ENCODE data around the gene HS6ST3.

GRCh38 chr13:96552559-96552958 is 462.7 kb downstream of the HS6ST3 start:
- TF ChIP-seq CTCF (IDR thresholded peaks at IDR 0.05 in 4 of 5, conservative IDR thresholded peaks at IDR 0.05 in 1 of 5) = no peak
- TF ChIP-seq POLR2A (IDR thresholded peaks at IDR 0.05) = no peak
